Activated CD8-positive, alpha-beta memory T cell treated with anti-CD3 and anti-CD28 coated beads for 48 hours (primary cell): ENCODE results near the gene MAPK12.

Experiments used
- DNase-seq, 3 experiments: peaks; one replicate each; pipeline ENCODE4 v3.0.0-alpha.2; 2020; ENCODE audit warnings: low read depth in 2 of 3, low spot score in 2 of 3

Gene MAPK12

GRCh38 chr22:50261615-50262459 lies at the start of gene MAPK12:
Gene MAPK12, minus strand, starts transcription at chr22:50261683. Its CDS starts 174 bp downstream, at chr22:50261509.
- no peak for DNase-seq

- DNase-seq = no peak
Observed at GRCh38 chr22:50310949-50311444, 49.5 kb upstream of the MAPK12 start.

GRCh38 chr22:50310031-50310722 lies 48.7 kb upstream of the MAPK12 start:
- DNase-seq = no peak

GRCh38 chr22:50309601-50309991 lies 48.1 kb upstream of the MAPK12 start:
- no peak for DNase-seq

- no peak for DNase-seq
Observed at GRCh38 chr22:50308986-50309600, 47.6 kb upstream of the MAPK12 start.

- DNase-seq = no peak
Observed at GRCh38 chr22:50308597-50308935, 47.1 kb upstream of the MAPK12 start.

- DNase-seq = no peak
Observed at GRCh38 chr22:50307890-50308596, 46.6 kb upstream of the MAPK12 start.

- DNase-seq = no peak
Observed at GRCh38 chr22:50306753-50307749, 45.6 kb upstream of the MAPK12 start, which contains the start of gene PLXNB2. Gene PLXNB2, minus strand, starts transcription at chr22:50307646. Its CDS starts 17,062 bp downstream, at chr22:50290584.

- DNase-seq = no peak
Observed at GRCh38 chr22:50305923-50306566, 44.6 kb upstream of the MAPK12 start.

GRCh38 chr22:50305393-50305922 lies 44.0 kb upstream of the MAPK12 start:
- no peak for DNase-seq

- no peak for DNase-seq
Observed at GRCh38 chr22:50304528-50305392, 43.3 kb upstream of the MAPK12 start.

- DNase-seq = no peak
Observed at GRCh38 chr22:50303848-50304527, 42.5 kb upstream of the MAPK12 start.

GRCh38 chr22:50303515-50303847 lies 42.0 kb upstream of the MAPK12 start:
- DNase-seq = no peak

- no peak for DNase-seq
Observed at GRCh38 chr22:50302564-50302963, 41.1 kb upstream of the MAPK12 start.

GRCh38 chr22:50302041-50302541 lies 40.6 kb upstream of the MAPK12 start:
- no peak for DNase-seq

- DNase-seq = no peak
Observed at GRCh38 chr22:50301581-50301991, 40.1 kb upstream of the MAPK12 start.

GRCh38 chr22:50300620-50301257 lies 39.3 kb upstream of the MAPK12 start:
- DNase-seq = no peak
